Medulla oblongata (tissue), 1 donor: ENCODE results near the gene NFE2L2.
"Not testable (repeated sequence)": the region's sequence is repeated elsewhere in the genome, so short reads cannot be mapped to it uniquely, and the experiment has no call there.

Source experiments
- DNase-seq: peaks from one replicate; pipeline ENCODE4 v3.0.0-alpha.2; 2015; ENCODE audit errors: extremely low spot score

NFE2L2 gene

GRCh38 chr2:177257471-177257870 is 7.1 kb downstream of the NFE2L2 start:
- no peak for DNase-seq

- no peak for DNase-seq
Measured at GRCh38 chr2:177256695-177257094, 7.8 kb downstream of the NFE2L2 start.

GRCh38 chr2:177256026-177256425 is 8.5 kb downstream of the NFE2L2 start:
- DNase-seq = no peak

DNA sequence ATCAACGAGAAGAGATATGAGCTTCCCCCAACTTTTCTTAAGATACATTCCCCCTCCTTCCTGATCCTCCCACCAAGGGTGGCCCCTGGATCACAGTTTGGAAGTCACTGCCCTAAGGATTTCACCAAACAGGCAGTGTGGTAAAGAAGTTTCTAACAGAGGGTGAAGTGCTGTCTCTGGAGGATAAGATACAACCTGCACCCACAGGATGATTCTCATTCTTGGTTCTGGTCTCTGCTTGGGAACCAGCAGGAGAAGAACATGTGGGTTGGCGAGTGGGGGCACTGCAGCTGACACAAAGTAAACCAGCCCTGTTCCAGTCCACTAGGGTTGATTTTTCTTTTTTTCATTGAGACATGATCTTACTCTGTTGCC is 9.3 kb downstream of the NFE2L2 start:
- DNase-seq = no peak

DNA sequence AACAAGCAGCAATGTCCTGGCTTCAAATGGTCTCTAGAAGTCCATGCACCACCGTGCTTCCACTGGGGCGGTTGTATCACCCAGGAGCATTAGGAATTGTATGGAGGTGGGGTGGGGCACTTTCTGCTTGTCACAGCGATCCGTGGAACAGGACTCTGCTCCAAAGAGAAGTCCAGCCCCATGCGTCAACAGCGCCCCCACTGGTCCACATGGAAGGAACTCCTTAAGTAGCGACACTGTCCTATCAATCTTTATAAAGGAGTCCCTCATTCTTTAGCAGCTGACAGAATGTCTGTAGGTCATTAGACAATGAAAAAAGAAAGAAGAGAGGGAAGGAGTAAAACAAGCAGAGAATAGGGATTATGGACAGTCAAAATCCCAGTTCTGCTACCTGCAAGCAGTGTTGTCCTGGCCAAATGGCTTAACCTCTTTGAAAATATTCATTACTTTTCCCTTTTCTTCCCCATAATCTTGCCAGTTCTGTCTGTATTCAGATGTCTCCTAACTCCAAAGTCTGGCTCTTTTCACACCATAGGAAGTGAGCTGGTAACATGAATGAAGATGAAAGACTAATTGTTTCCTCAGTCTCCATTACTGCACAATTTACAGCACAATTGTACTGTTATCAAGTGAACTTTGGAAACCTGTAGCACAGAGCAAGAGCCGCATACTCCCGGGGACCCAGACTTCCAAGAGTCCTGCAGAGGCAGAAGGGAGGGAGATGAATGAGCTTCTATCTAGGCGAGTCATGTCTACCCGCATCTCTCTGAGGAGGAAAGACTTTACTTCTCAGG is 9.9 kb downstream of the NFE2L2 start:
- DNase-seq = peak; percentile 66

DNA sequence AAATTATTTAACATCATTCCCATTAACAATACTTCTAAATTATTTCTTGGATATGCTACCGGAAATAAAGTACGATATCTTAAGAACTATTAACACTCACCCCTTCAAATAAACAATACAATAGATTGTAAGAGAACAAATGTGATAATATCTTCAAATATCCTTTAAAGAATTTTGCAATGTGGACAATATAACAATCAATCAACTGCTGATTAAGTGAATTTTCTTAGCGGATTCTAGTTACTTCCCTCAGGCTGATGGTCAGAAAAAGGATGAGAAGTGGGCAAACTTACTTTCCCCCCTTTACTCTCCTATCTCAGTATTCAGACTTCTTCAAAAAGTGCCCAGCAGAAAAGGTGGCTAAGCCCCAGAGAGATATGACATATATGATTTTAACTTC is 10.8 kb downstream of the NFE2L2 start:
- DNase-seq = no peak

DNA sequence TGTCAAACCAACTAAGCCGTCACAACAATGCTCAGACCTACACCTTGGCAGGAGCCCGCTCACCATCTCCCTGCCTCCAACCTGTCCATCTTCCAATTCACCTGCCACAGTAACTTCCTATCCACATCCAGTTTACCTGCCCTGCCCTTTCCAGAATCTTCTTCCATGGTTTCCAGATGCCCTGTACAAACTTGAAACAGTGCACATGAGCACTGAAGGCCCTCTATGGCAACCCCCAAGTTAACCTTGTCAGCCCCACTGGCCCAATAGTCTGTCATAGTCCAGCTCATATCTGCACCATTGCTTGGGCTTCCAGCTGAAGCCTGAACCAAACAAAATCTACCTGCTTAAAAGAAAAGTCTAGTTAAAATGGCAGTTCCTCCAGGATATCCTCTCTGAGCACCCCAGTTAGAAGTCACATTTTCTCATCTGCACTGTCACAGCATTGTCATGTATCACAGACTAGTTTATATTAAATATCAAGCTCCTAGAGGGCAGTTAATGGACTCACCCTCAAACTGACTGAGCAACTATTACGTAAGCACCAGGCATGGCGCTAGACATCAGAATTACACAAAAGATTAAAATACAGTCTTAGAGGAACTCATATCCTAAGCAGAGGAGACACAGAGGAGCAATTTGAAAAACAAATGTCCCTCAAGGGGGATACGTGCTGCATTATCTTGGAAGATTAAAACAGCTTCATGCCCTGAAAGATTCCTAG is 11.6 kb downstream of the NFE2L2 start:
- DNase-seq = no peak

DNA sequence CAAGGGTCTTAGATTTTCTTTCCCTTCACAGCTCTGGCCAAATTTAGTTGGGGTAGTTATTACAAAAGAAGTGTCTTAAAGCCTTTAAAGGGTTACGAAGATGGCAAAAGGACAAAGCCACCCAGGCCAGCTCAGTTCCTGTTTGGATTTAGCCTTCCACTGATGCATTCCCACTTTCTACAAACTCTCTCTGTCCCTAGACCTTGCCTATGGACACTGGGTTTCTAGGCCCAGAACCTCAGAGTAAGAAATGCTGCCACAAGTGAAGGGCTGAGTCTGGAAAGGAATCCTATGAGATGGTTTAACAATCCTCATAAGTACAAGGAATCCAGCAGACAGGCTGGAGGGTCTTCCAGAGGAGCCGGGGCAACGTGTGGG is 13.4 kb downstream of the NFE2L2 start:
- DNase-seq = no peak

- DNase-seq = no peak
Measured at GRCh38 chr2:177250461-177250860, 14.1 kb downstream of the NFE2L2 start.

DNA sequence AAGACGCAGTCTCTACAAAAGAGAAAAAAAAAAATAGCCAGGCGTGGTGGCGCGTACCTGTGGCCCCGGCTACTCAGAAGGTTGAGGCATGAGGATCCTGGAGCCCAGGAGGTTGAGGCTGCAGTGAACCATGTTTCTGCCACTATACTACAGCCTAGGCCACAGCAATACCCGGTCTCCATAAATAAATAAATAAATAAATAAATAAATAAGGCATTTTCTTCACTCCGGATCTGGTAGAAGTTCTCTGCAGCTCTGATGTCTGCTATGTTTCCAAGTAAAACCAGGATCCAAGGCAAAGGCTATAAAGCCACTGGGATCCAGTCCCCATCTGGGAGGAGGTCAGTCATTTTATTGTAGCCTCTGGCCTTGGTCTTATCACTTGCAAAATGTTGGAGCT is 15.5 kb downstream of the NFE2L2 start:
- no peak for DNase-seq

- DNase-seq = no peak
Measured at GRCh38 chr2:177247693-177248262, 16.7 kb downstream of the NFE2L2 start.

DNA sequence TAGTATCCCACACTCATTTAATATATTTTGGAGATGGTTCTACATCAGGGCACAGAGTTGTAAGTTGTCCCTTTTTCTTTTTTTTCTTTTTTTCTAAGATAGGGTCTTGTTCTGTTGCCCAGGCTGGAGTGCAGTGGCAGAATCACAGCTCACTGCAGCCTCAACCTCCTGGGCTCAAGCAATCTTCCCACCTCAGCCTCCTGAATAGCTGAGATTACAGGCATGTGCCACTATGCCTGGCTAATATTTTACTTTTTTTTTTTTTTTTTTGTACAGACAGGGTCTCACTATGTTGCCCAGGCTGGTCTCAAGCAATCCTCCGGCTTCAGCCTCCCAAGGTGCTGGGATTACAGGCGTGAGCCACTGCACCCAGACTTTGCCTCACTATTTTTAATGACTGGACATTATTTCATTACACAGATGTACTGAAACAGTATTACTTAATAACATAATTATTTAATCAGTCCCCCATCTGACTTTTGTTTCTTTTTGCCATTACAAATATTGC is 17.9 kb downstream of the NFE2L2 start:
- DNase-seq = not testable (repeated sequence)

GRCh38 chr2:177246000-177246399 is 18.5 kb downstream of the NFE2L2 start:
- no peak for DNase-seq

- DNase-seq = no peak
Measured at GRCh38 chr2:177245010-177245422, 19.5 kb downstream of the NFE2L2 start.

- DNase-seq = no peak
Measured at GRCh38 chr2:177244244-177244771, 20.2 kb downstream of the NFE2L2 start.

DNA sequence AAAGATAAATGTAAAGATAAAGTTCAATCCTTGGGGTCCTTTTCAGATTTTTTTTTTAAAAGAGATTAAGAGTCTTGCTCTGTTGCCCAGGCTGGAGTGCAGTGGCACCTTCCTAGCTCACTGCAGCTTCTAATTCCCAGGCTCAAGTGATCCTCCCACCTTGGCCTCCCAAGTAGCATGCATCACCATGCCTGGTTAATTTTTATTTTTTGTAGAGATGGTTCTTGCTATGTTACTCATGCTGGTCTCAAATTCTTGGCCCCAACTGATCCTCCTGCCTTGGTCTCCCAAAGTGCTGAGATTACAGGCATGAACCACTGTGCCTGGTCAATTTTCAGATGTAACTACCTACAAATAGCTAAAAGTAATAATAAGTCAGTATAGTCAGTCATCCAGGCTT is 21.1 kb downstream of the NFE2L2 start:
- DNase-seq = no peak

DNA sequence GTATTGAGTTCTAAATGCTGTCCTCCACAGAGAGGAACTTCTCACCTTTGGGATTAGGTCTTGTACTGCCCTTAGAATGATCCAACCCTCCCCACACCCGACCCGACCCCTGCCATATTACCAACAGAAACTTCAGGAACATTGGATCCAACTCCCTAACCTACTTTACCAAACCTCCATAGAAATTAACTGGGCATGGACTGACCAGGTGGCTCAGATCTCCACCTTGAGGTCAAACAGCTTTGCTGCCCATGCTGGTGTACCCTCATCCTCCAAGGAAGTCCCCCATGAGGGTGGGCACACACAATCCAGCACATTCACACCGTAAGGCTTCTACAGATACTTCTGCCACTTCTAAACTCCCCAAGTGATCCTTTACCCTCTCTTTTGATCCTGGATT is 21.5 kb downstream of the NFE2L2 start:
- DNase-seq = no peak

DNA sequence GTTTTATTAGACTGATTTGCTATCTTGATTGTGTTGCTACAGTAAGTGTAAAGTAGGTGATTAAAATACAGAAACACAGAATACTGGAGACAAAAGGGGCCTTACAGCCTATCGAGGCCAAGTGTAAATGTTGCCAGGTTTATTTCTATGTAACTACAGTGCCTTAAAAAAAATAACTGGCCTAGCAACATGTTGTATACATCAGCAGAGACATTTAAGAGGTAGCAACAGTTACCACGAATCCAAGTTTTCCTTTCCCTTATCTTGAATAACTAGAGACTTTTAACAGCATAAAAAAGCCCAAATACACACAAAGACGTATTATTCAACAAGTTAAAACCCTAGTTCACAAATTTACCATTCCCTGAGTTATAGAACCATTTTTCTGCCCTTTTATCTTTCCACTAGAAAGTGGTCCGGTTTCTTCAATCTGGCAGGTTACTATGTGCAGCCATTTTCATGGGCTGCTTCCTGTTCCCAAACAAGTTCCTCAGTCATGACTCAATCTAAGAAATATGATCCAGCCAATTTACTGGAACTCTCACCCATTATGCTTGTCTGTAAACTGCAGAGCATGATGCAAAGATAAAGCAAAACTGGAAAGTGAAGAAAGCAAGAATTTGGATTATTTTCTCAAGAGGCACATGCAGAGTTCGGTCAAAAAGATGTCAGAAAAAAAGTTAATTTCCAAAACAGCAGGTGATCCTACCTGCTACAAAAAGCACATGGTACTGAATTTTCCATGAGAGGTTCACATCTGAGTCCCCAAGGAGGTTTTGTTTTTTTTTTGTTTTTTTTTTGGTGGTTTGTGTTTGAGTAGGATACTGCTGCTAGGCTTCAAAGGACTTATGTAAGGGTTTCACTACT is 22.2 kb downstream of the NFE2L2 start:
- no peak for DNase-seq

DNA sequence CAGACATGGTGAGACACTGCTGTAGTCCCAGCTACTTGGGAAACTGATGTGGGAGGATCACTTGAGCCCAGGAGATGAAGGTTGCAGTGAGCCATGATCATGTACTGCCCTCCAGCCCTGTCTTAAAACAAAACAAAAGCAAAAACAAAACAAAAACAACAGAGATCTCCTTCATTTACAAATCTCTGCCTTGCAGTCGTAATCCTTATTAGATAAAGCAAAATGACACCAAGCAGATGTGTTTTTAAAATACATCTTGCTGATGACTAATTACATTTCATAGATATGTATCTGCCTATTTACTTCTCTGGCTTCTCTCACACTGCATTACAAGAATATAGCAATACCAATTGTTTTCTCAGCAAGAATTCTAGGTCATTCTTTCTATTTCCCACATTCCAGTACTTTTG is 22.8 kb downstream of the NFE2L2 start:
- no peak for DNase-seq

- DNase-seq = peak; percentile 96
Measured at GRCh38 chr2:177239932-177240630, 24.4 kb downstream of the NFE2L2 start.

GRCh38 chr2:177239053-177239452 is 25.5 kb downstream of the NFE2L2 start:
- no peak for DNase-seq
